OCI-LY7 (cell line): ENCODE measurements around the gene TUBA1C.

ENCODE experiments used
- EZH2phosphoT487 ChIP-seq: fragments of 200-600 bp; sonication (generic); IDR thresholded peaks from 2 replicates; pipeline ENCODE4 v1.6.1; 2018; ENCODE audit warnings: low read depth, borderline replicate concordance, mild to moderate bottlenecking, mixed run types, antibody characterized with exemption, low read length, moderate library complexity, mixed read lengths
- TF ChIP-seq, protein P1 (sequence below): fragments of 200-600 bp; sonication (generic); conservative IDR thresholded peaks from 2 replicates; pipeline ENCODE4 v1.5.1; 2014; ENCODE audit warnings: mild to moderate bottlenecking, antibody characterized with exemption, low read length, moderate library complexity, mixed read lengths

DNA sequence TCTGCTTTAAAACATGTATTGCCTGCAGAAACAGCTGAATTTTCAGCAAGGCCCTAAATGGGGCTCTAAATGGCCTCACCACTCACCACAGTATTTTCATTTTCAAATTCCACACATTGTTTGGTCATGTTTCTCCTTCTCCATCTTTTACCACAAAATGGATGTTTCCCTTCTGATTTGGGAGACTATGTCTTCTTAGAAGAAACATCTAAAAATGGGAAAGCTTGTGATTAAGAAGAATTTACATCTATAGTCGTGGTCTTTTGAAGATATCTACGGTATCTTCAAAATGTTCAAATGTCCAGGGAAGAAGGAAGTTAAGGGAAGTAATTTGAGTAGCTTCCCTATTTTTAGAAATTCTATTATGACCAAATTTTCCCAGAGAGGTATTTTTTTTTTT is 20.7 kb upstream of the TUBA1C start:
- TF ChIP-seq, protein P1, sequence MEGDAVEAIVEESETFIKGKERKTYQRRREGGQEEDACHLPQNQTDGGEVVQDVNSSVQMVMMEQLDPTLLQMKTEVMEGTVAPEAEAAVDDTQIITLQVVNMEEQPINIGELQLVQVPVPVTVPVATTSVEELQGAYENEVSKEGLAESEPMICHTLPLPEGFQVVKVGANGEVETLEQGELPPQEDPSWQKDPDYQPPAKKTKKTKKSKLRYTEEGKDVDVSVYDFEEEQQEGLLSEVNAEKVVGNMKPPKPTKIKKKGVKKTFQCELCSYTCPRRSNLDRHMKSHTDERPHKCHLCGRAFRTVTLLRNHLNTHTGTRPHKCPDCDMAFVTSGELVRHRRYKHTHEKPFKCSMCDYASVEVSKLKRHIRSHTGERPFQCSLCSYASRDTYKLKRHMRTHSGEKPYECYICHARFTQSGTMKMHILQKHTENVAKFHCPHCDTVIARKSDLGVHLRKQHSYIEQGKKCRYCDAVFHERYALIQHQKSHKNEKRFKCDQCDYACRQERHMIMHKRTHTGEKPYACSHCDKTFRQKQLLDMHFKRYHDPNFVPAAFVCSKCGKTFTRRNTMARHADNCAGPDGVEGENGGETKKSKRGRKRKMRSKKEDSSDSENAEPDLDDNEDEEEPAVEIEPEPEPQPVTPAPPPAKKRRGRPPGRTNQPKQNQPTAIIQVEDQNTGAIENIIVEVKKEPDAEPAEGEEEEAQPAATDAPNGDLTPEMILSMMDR = no peak
- TF ChIP-seq EZH2phosphoT487 = no peak
